NCI-H1092 treated with DMSO at 0.1 percent for 48 hours (cell line): Measurements from ENCODE around the gene MED26.

ENCODE experiments used
- DNase-seq: peaks from one replicate; lab custom pipeline; 2025; lab: John Stamatoyannopoulos, UW

MED26 gene

DNA sequence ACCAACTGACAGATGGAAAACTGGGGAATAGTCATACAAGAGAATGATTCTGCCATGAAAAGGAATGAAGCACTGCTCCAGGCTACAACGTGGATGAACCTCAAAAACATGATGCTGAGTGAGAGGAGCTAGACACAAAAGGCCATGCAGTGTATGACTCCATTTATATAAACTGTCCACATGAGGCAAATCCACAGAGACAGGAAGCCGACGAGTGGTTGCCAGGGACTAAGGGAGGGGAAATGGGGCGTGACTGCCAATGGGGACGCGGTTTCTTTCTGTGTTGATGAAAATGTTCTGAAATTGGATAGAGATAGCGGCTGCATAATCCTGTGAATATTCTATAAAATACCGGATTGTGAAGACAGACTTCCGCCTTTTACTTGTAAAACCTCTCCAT is 21.7 kb upstream of the MED26 start:
- peak; percentile 8 for DNase-seq

DNA sequence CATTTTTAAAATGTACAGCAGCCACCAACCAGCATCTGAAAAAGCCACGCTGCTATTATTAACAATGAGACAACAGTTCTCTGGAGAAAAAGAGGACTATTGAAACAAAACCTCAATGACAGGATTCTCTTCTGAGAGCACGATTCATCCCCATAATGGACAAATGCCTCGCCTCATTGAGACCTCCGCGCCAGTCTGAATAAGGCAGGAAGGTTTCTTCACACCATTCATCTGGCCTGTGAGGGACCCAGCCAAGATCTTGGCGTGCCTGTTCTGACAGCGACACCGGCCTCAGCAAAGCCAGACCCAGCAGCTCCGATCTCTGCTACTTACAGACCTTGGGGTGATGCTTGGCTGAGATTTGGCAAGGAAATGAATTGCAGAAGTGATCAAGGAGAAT is 17.1 kb upstream of the MED26 start:
- DNase-seq, result no peak

DNA sequence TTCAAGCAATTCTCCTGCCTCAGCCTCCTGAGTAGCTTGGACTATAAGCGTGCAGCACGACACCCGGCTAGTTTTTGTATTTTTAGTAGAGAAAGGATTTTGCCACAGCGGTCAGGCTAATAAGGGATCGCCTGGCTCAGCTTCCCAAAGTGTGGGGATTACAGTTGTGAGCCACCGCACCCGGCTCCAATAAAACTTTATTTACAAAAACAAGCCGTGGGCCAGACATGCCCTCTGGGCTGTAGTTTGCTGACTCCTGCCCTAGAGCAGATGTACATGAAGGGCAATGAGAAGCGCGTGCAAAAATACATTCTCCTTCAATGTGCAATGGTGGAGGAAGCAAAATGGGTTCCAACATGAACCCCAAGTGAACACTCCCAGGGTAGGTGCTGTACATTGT is 13.7 kb upstream of the MED26 start:
- DNase-seq, result no peak

DNA sequence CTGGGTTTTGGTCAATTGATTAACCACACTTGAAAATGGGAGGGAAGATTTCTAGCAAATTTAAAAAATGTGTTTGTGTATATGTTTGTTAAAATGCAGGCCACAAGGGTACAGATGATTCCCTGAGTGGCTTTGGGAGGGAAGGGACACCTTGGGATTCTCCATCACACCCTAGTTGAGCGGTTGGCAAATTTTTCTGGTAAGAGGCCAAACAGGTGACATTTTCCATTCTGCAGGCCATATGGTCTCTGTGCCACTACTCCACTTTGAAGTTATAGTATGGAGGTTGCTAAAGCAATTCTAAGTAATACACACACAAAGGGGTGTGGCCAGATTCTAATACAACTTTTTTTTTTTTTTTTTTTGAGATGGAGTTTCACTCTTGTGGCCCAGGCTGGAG is 12.9 kb upstream of the MED26 start:
- no peak for DNase-seq

DNA sequence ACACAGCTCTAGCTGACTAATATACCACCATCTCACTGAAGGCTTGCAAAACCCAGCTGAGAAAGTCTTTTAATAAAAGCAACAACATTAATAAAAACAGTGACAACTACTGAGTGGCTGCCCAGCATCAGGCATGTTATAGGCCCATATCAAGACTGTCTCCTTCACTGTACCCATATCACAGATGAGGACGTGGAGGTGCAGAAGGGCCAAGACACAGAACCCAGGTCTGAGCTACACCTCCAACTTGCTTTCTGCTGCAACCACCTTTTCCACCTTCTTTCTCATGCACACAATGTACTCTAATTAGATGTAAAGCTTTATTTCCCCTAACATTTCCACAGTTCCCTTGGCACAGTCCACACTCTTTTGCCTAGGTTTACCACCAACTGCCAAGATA is 10.7 kb upstream of the MED26 start:
- no peak for DNase-seq

DNA sequence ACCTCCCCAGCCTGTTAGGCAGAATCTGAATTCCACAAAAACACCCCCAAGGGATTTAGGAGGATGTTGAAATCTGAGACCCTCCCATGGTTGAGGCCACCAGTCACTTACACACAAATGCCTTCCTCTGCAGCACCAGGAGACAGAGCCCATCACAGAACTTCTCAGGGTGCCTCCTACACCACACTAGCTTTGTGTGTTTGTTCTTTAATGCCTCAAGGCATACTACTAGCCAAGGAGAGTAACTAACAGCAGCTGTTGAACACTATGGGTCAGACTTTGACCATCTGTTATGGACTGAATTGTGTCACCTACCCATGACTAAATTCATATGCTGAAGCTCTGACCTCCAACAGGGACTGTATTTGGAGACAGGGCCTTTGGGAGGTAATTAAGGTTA is 9.5 kb upstream of the MED26 start:
- DNase-seq, result no peak

DNA sequence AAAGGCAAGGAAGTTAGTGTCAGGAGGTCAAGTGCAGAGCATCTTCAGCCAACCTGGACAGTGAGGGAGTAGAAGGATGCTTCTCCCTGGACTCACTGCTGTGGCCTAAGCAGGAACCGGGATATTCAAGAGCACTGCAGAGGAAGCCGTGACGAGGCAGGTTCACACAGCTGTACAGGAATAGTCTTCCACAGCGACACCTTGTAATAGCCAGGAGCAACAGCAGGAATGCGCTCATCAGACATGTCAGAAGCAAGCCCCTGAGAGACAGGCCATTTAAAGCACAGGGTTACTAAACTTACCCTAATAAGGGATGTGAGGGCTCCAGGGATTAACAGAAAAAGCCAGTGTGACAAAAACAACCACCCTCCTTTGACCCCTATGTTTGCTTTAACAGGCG is 3.5 kb upstream of the MED26 start:
- DNase-seq, result no peak

DNA sequence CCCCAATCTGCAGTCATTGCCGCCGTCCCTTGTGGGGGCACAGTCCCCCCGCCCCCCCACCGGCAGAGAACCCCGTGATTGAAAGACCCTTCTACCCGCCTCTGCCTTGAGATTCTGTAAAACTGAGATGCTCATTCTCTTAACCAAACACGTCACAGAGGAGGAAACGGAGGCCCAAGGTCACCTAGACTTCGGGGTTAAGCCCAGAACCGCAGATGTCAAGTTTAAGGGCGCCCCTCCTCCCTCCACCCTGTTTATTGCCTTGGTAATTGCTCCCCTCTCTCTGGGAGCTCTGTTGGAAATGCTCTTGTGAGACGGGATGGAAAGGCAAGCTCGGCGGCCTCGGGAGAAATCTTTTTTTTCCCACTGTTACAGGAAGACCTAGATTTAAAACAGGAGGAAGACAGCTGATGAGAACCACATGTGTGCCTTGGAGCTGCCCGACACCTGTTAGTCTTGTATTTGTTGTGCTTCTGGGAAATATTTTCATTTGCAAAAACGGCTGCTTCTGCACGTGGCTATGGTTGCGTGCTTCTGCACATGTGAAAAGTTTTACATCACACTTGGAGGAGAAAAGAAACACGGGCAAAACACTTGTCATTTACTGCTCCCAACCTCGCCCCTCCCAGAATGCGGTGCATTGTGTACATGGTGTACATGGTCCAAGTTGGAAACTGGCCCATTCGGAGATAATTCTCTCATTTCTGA is 1.1 kb upstream of the MED26 start:
- peak; percentile 53 for DNase-seq

DNA sequence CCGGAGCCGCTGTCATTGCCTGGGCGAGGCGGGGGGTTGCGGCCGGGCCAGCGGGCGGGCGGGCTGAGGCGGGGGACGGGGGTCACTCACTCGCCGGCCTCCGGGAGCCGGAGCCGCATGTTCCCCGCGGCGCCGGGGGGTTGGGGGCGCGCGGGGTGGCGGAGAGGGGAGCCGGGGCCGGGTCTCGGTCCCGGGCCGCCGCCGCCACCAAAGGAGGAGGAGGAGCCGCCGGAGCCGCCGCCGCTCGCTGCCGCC is 149 bp downstream of the MED26 start:
- no peak for DNase-seq

DNA sequence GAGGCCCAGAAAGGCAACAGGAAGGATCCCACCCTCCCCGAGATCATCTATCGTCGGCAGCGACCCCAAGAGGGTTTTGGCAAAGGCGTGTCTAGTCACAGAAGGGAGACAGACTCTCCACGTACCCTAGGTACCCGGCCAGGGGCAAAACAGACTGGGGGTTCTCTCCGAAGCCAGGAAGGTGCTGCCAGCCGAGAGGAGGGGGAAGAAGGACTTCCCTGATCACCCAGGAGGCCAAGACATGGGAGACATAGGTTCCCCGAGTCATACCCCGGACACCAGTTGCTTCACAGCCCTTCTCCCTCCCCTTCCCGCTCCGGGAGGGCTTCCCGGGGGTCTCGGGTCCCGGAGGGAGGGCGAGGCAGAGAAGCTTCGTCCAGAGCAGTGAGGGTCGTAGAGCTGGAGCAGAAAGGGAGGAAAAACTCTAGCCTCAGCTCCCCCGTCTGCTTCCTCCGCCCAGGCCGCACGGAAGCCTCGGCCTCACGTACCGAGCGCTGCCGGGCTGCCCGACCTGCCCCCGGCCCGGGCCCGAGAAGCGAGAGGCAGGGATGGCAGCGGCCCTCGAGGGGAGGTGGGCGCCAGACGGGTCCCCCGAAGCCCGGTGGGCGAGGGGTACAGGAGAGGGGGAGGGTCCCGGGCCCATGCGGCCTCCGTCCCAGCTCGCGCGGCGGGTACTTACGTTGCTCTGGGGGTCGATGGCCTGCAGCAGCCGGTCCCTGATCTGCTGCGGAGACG is 644 bp downstream of the MED26 start:
- DNase-seq, result peak; percentile 14

DNA sequence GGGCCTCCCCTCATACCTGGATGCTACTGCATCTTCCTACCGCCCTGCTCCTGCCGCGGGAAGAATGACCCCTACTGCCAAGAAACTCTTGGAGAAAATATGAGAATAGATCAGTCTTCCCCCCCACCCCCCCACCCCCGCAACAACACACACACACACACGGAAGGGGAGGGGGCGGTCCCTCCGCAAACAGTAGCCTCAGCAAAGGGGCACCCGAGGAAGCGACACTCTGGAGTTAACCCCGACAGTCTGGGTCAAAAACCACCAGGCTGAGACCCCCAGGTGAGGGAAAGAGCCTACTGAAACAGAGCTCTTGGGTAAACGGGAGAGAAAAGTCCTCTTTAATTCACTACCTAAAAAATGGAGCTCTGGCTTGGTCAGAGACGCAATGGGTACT is 1.2 kb downstream of the MED26 start:
- DNase-seq, result no peak

DNA sequence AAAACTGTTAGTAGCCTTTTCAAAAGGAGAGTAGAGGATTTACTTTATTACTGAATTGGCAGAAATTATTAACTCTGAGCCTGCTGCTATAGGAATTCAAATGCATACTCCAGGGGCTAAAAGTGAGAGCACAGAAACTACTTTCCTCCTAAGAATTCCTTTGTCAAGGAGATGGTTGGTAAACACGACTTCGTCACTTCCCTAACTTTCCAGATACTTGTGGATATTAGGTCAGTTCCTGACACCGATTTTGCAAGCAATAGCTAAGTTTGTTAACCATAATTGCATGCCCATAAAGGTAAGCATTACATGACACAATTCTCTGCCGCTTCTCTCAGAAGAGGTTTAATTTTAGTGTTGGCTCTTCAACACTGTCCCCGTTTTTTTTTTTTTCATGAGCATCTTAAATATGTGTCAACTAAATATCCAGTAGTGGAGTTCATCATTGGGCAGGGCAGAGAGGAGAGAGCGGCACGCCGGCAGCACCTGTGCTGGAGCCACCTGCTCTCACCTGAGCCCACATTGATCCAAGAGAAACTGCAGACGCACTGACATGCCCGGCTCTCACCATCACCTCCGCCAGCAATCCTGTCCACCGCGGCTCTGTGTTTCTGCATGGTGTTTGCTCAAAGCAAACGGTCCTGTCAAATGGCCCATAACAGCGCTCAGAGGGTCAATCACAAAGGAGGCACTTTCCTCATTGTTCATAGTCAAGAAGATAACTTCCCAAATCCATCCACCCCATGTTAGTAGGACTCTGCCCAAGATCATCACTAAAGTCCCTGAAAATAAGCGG is 2.6 kb downstream of the MED26 start:
- no peak for DNase-seq

DNA sequence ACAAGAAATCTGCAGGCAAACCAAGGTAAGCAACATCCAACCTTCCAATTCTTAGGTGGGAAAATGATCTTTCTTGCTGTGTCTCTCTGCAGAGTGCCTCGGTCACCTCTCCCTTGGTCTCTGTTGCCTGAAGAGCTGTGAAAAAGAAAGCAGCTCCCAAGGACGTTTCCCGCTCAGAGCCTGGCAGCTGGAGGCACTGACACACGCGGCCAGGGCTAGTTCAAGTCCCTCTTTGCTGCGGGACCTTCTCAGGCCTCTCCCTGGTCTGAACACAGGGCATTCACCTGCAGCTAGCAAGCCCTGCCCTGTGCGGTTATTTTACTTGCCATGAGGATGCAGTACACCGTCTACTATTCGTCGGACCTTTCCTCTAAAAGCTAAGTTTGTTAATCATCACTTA is 3.8 kb downstream of the MED26 start:
- no peak for DNase-seq

DNA sequence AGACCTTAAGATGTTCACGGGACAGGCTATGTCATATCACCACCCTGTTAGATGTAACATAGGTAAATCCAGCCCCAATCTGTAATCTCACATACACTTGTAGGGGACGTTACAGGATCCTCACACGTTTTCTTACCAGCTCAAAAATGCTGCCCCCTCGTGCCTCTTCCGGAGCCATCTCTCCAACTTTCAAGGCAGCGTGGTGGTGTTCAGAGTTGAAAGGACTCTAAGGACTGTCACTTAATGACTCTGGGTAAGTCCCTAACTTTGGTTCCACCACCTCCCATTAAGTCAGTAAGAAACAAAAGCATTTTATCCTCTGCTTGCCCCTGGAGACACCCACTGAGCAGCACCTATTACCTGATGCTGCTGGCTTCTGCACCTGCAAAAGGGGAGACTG is 4.4 kb downstream of the MED26 start:
- DNase-seq, result no peak

DNA sequence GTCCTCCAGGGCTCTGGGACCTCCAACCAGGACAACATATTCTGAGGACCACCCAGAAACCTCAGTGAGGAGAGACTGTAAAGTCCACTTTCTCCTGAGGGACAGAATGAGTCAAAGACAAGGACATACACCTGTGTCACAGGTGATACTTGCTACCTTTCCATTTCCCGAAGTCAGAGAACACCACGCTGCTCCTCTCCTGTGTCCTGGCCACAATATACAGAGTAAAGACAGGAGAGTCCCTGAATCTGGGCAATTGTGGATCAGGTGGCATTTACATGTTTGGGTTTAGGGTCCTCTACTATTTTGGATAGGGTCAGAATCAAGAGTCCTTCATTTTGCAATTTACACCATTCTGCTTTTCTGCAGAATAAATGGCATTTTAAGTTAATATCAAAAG is 4.9 kb downstream of the MED26 start:
- DNase-seq, result no peak

DNA sequence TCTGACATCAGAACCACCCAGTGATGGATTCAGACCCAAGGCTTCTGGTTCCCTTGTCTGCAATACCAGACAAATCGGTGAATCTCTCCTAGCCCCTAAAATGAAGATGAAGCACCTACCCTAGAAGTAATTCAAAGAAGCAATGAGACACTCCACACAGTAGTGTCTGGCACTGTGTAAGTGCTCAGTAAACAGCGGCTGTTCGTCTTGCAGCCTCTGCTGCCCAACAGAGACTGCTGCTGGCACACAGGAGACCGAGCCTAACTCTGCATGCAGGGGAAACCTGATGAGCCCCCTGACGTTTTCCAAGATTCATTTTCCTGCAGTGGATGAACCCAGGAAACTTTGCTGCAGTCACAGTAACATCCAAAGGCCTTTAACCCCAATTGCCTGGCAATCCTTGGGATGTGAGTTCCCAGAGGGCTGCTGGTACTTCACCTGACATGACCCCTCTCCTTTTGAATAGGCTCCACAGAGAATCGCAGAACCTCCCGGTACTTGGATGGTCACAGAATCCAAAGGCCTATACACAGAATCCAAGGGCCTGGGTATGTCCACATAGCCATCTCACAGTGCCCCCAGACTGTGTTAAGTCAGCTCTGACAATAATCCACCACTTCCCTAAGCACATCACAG is 6.7 kb downstream of the MED26 start:
- no peak for DNase-seq

DNA sequence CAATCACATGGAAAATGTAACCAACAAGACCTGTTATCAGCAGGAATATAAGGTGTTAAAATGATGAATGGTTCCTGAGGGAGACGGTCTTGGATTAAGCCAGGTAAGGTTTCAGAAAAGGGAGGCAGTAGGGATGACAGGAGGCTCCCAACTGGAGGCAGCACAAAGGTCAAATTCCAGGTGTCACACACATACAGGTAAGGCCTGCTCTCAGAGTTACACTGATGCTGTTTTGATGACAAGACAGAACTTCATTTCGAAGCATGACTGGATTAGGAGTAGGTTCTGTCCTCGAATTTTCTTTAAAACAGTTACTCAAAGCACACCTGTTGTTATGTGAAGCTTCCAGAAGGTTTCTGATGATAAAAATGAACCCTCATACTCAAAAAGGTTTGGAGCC is 7.4 kb downstream of the MED26 start:
- no peak for DNase-seq

DNA sequence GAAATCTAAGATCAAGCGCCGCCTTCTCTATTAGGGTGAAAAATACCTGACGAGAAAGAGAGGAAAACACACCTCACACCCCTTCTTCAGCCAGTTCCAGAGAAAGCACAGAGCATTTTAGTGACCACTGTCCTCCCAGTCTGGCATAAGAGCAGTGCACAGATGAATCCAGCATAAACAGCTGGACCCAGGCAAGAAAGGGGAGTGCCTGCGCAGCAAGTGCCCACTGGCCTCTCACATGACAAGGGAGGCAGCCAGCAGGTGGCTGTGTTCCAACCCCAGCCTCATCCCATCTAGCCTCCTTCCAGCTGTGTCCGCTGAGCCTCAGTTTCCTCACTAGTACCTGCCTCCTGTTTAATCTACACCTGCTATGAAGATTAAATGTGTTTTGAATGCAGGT is 8.0 kb downstream of the MED26 start:
- DNase-seq, result no peak

DNA sequence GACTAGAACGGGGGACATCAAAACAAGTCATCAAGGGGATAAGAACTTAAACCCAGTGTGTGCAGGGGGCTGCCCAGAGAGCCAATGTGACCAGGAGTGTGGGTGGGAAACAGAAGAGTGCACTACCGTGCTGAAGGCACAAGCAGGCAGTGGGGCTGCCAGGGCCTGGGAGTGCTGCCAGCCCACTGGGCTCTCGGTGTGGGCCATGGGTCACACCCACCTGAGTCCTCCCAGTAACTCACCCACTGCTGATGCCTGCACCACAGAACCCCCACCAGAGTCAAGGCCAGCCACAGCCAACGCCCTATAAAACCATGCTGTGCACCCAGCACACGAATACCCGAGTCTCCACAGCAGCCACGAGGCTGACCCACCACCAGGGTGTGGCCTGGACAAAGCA is 8.5 kb downstream of the MED26 start:
- DNase-seq, result no peak

DNA sequence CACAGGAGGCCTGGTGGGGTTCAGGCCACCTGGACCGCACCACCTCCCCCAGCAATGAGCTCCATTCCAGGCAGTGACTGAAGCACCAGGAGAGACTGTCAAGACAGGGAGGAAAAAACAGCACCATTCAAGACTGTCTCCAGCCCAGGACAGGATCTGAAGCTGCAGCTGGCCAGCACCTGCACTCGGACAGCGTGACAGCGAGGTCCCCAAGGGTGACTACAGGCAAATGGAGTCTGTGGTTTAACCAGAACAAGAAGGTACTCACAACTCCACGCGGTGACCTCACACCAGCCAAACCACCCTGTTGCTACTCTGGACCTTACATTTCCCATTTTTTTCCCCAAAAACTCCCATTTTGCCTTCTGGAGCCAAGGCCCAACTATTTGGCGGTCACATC is 9.8 kb downstream of the MED26 start:
- DNase-seq, result no peak

DNA sequence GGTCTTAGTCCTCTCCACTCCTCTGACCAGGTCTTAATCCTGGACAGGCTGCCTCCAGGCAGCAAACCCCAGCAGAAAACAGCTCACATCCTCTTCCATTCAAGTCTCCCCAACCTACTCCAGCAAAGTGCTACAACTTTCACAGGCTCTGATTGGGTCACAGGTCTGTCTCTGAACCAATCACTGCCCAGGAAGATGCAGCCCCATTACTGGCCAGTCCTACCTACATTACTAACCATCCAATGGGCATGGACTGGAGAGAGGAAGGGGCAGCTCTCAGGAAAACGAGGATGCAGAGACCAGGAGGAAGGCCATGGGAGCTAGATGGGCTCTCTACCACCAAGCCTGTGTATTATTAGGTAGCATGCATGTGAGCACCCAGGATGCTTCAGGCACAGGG is 12.2 kb downstream of the MED26 start:
- no peak for DNase-seq

DNA sequence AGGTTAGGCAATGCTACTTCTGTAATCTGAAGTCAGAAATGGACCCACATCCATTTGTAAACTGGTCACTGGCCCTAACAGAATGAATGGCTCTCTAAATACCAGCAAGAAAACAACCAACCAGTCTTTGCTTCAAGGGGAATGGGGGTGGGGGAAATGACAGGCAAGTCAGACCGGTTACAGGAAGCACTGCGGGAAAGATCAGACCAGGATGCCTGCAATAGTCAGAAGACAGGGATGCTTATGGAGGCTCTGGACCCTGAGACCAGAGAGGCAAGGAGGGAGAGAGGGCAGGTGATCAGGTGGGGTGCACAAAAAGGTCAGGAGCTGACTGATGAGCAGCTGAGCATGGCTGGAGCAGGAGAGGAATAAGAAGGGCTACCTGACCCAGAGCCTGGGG is 13.1 kb downstream of the MED26 start:
- no peak for DNase-seq

DNA sequence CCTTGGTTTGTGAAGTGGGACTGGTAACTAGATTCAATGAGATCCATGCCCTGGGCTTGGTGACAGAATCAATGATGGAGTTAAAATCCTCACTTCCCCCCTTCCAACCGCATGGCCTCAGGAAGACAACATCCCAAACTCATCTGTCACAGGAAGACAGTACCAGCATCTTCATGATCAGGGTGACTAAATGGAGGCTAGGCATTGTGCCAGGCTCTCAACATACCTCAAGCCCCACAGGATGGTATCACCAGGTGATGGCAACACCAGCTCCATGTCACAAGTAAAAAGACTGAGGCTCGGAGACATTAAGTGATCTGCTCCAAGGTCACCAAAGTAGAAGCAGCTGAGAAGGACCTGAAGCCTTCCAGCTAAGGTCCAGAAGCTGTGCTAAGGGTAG is 14.2 kb downstream of the MED26 start:
- no peak for DNase-seq
